H1 (cell line): ENCODE measurements around the gene CACNA1E. TPM values are rescaled to one million over a fixed set of nuclear protein-coding genes. Genes with fewer than 3 reads are reported as not detected.

Experiments used
- CTCF ChIA-PET: fragments of 300-600 bp; sonication (Branson Sonifier 250); formaldehyde crosslinking; loops from one replicate; lab custom pipeline; 2021; ENCODE audit not compliant: partially characterized antibody; lab: Charles Lee
- POLR2A ChIA-PET: fragments of 300-600 bp; sonication (Branson Sonifier 250); formaldehyde crosslinking; loops from one replicate; lab custom pipeline; 2021; ENCODE audit warnings: inconsistent platforms; ENCODE audit not compliant: partially characterized antibody; lab: Charles Lee
- DNase-seq, 2 experiments: peaks; one replicate each; pipeline versions ENCODE4 v3.0.0 to v3.0.0-alpha.2; 2010 to 2022; ENCODE audit warnings: low spot score in 2 of 2, low read depth in 1 of 2, mixed read lengths in 1 of 2
- FAIRE-seq: peaks from 2 replicates; lab custom pipeline; 2011; peaks lifted over from hg19 to GRCh38; lab: Jason Lieb, UNC
- H2AFZ ChIP-seq: 2 replicates; pipeline ENCODE4 v1.8.1; 2012; ENCODE audit warnings: low read length, inconsistent platforms
- H2AK5ac ChIP-seq: 2 replicates; pipeline ENCODE4 v1.6.1; 2013; ENCODE audit warnings: low read depth, low read length
- H2BK120ac ChIP-seq: replicated peaks from 2 replicates; pipeline ENCODE3; 2013; ENCODE audit warnings: low read depth, low read length, inconsistent platforms
- H2BK12ac ChIP-seq: 2 replicates; pipeline ENCODE4 v1.6.1; 2013; ENCODE audit warnings: low read depth, low read length
- H2BK15ac ChIP-seq: 2 replicates; pipeline ENCODE4 v1.6.1; 2013; ENCODE audit warnings: low read length
- H2BK20ac ChIP-seq: 2 replicates; pipeline ENCODE4 v1.6.1; 2013; ENCODE audit warnings: low read length
- H2BK5ac ChIP-seq: 2 replicates; pipeline ENCODE4 v1.6.1; 2013; ENCODE audit warnings: low read depth, low read length
- H3K14ac ChIP-seq: 2 replicates; pipeline ENCODE4 v1.6.1; 2013; ENCODE audit warnings: inconsistent platforms; ENCODE audit not compliant: insufficient read length
- H3K18ac ChIP-seq: 2 replicates; pipeline ENCODE4 v1.6.1; 2013; ENCODE audit warnings: low read length; ENCODE audit errors: extremely low read depth
- H3K23ac ChIP-seq: 2 replicates; pipeline ENCODE4 v1.6.1; 2013; ENCODE audit warnings: inconsistent platforms; ENCODE audit not compliant: insufficient read length
- H3K23me2 ChIP-seq: 2 replicates; pipeline ENCODE4 v1.6.1; 2013; ENCODE audit warnings: low read depth, low read length
- H3K27ac ChIP-seq: 2 replicates; pipeline ENCODE4 v1.6.1; 2011; ENCODE audit warnings: low read depth, low read length, inconsistent platforms
- H3K27me3 ChIP-seq, 4 experiments: replicated peaks in 1 of 4; 1 replicate in 1 of 4; 2 replicates in 3 of 4; pipeline versions ENCODE4 v1.6.1 to v1.8.1; 2011 to 2013; ENCODE audit warnings: low read length in 3 of 4, mild to moderate bottlenecking in 3 of 4, inconsistent platforms in 2 of 4, mixed read lengths in 2 of 4, moderate library complexity in 1 of 4; ENCODE audit not compliant: control insufficient read depth in 3 of 4, insufficient read depth in 3 of 4; ENCODE audit errors: extremely low read depth in 1 of 4
- H3K36me3 ChIP-seq, 4 experiments: 2 replicates each; pipeline versions ENCODE4 v1.6.1 to v1.8.1; 2011 to 2013; ENCODE audit warnings: mild to moderate bottlenecking in 4 of 4, low read length in 3 of 4, moderate library complexity in 2 of 4, control low read depth in 1 of 4, inconsistent platforms in 1 of 4; ENCODE audit not compliant: insufficient read depth in 4 of 4, control insufficient read depth in 2 of 4
- H3K4ac ChIP-seq: replicated peaks from 2 replicates; pipeline ENCODE3; 2013; ENCODE audit warnings: low read length, low read depth, mixed read lengths, inconsistent platforms; ENCODE audit not compliant: insufficient read length
- H3K4me1 ChIP-seq, 4 experiments: replicated peaks in 1 of 4; 1 replicate in 1 of 4; 2 replicates in 3 of 4; pipeline versions ENCODE4 v1.6.1 to v1.8.1; 2011 to 2013; ENCODE audit warnings: low read length in 3 of 4, inconsistent platforms in 2 of 4, mixed read lengths in 1 of 4; ENCODE audit not compliant: insufficient read depth in 4 of 4, control insufficient read depth in 3 of 4
- H3K4me2 ChIP-seq, 2 experiments: 2 replicates each; pipeline versions ENCODE4 v1.6.1 to v1.8.1; 2011 to 2013; ENCODE audit warnings: low read depth in 2 of 2, low read length in 2 of 2, control low read depth in 1 of 2, inconsistent platforms in 1 of 2, mild to moderate bottlenecking in 1 of 2; ENCODE audit not compliant: insufficient read depth in 1 of 2
- H3K4me3 ChIP-seq, 4 experiments: fragments of 200-600, 300-600 bp in 1 of 4; sonication (generic), shearing (Covaris generic), sonication (Bioruptor Twin) in 1 of 4; 2 replicates each; pipeline versions ENCODE4 v1.5.1 to v1.8.1; 2011 to 2016; ENCODE audit warnings: low read length in 4 of 4, low read depth in 3 of 4, control low read depth in 2 of 4, inconsistent platforms in 2 of 4, mild to moderate bottlenecking in 2 of 4, mixed read lengths in 1 of 4, moderate library complexity in 1 of 4; ENCODE audit not compliant: insufficient read depth in 2 of 4; ENCODE audit errors: extremely low read depth in 1 of 4
- H3K56ac ChIP-seq: replicated peaks from 2 replicates; pipeline ENCODE3; 2013; ENCODE audit warnings: low read depth, mild to moderate bottlenecking, mixed read lengths, low read length, inconsistent platforms; ENCODE audit not compliant: insufficient read length
- H3K79me1 ChIP-seq: 2 replicates; pipeline ENCODE4 v1.6.1; 2013; ENCODE audit warnings: low read depth, low read length, control low read depth
- H3K79me2 ChIP-seq, 2 experiments: 2 replicates each; pipeline versions ENCODE4 v1.6.1 to v1.8.1; 2012 to 2013; ENCODE audit warnings: low read length in 2 of 2, mild to moderate bottlenecking in 2 of 2, inconsistent platforms in 1 of 2; ENCODE audit not compliant: insufficient read depth in 2 of 2, control insufficient read depth in 1 of 2
- H3K9ac ChIP-seq, 4 experiments: replicated peaks in 1 of 4; 1 replicate in 1 of 4; 2 replicates in 3 of 4; pipeline versions ENCODE4 v1.6.1 to v1.8.1; 2011 to 2013; ENCODE audit warnings: low read depth in 3 of 4, low read length in 3 of 4, control low read depth in 2 of 4, mild to moderate bottlenecking in 2 of 4, moderate library complexity in 2 of 4, inconsistent platforms in 1 of 4; ENCODE audit errors: extremely low read depth in 1 of 4
- H3K9me3 ChIP-seq, 2 experiments: 2 replicates each; pipeline versions ENCODE4 v1.6.1 to v1.8.1; 2012 to 2013; ENCODE audit warnings: mild to moderate bottlenecking in 2 of 2, moderate library complexity in 2 of 2, control low read depth in 1 of 2, inconsistent platforms in 1 of 2, low read depth in 1 of 2, low read length in 1 of 2, mixed read lengths in 1 of 2; ENCODE audit not compliant: insufficient read depth in 2 of 2
- H4K20me1 ChIP-seq, 2 experiments: replicated peaks in 1 of 2; 2 replicates each; pipeline versions ENCODE3 to v1.8.1; 2011 to 2013; ENCODE audit warnings: inconsistent platforms in 2 of 2, low read length in 2 of 2, mild to moderate bottlenecking in 1 of 2; ENCODE audit not compliant: insufficient read depth in 2 of 2, control insufficient read depth in 1 of 2
- H4K5ac ChIP-seq: 2 replicates; pipeline ENCODE4 v1.6.1; 2013; ENCODE audit warnings: low read length, low read depth, mixed read lengths, inconsistent platforms; ENCODE audit not compliant: insufficient read length
- H4K8ac ChIP-seq: 2 replicates; pipeline ENCODE4 v1.8.0; 2013; ENCODE audit warnings: mild to moderate bottlenecking, moderate library complexity, low read length, inconsistent platforms; ENCODE audit not compliant: insufficient read depth; ENCODE audit errors: extremely low read depth
- H4K91ac ChIP-seq: replicated peaks from 2 replicates; pipeline ENCODE3; 2013; ENCODE audit warnings: low read length, mixed read lengths, inconsistent platforms; ENCODE audit not compliant: insufficient read length
- BCL11A ChIP-seq, 2 experiments: IDR thresholded peaks; one replicate each; pipeline ENCODE4 v1.6.1; 2011; ENCODE audit warnings: low read depth in 2 of 2, low read length in 2 of 2, mild to moderate bottlenecking in 2 of 2
- CREB1 ChIP-seq: IDR thresholded peaks from 2 replicates; pipeline ENCODE4 v1.6.1; 2012; ENCODE audit warnings: inconsistent platforms
- CTBP2 ChIP-seq: IDR thresholded peaks from 2 replicates; pipeline ENCODE4 v1.7.0; 2011; ENCODE audit warnings: borderline replicate concordance, mild to moderate bottlenecking, moderate library complexity, mixed read lengths, low read length; ENCODE audit not compliant: insufficient read depth, insufficient read length
- CTCF ChIP-seq, 3 experiments: IDR thresholded peaks; 1 replicate in 2 of 3; 2 replicates in 1 of 3; pipeline versions ENCODE4 v1.5.1 to v1.6.1; 2011; ENCODE audit warnings: low read length in 3 of 3, mild to moderate bottlenecking in 3 of 3, inconsistent platforms in 2 of 3, low read depth in 1 of 3, moderate library complexity in 1 of 3; ENCODE audit not compliant: insufficient read depth in 1 of 3; ENCODE audit errors: control extremely low read depth in 1 of 3
- EZH2 ChIP-seq: fragments of 200-600 bp; sonication (generic); IDR thresholded peaks from 2 replicates; pipeline ENCODE4 v1.7.1; 2012; ENCODE audit warnings: low read depth, mild to moderate bottlenecking, moderate library complexity, low read length, inconsistent platforms; ENCODE audit not compliant: severe bottlenecking
- HDAC6 ChIP-seq: IDR thresholded peaks from one replicate; pipeline ENCODE4 v1.7.1; 2012; ENCODE audit warnings: low read depth, mild to moderate bottlenecking, inconsistent platforms, low read length, moderate library complexity
- KDM5A ChIP-seq: fragments of 200-600 bp; IDR thresholded peaks from 2 replicates; pipeline ENCODE4 v1.7.1; 2012; ENCODE audit warnings: mild to moderate bottlenecking, low read length, inconsistent platforms, mixed read lengths
- POLR2A ChIP-seq, 2 experiments: IDR thresholded peaks; 1 replicate in 1 of 2; 2 replicates in 1 of 2; pipeline ENCODE4 v1.6.1; 2011; ENCODE audit warnings: low read depth in 2 of 2, low read length in 2 of 2, mild to moderate bottlenecking in 2 of 2; ENCODE audit errors: control extremely low read depth in 1 of 2
- SP4 ChIP-seq: IDR thresholded peaks from 2 replicates; pipeline ENCODE4 v1.6.1; 2012; ENCODE audit warnings: low read length, inconsistent platforms
- SUZ12 ChIP-seq: fragments of 200-600 bp; sonication (generic); IDR thresholded peaks from 2 replicates; pipeline ENCODE4 v1.6.1; 2012; ENCODE audit warnings: mild to moderate bottlenecking, inconsistent platforms, low read length, moderate library complexity, mixed read lengths
- ZNF274 ChIP-seq: IDR thresholded peaks from 2 replicates; pipeline ENCODE4 v1.7.0; 2012; ENCODE audit warnings: low read length, borderline replicate concordance; ENCODE audit errors: extremely low read depth
- WGBS, 2 experiments: shearing (Covaris generic) in 1 of 2; methylation state at CpG; one replicate each; pipeline versions ENCODE4 v1.1.6 to v1.1.7; 2013 to 2015; ENCODE audit warnings: low lambda C conversion rate in 2 of 2, mixed read lengths in 2 of 2, inconsistent platforms in 1 of 2, low coverage in 1 of 2, missing lambda C conversion rate in 1 of 2; ENCODE audit not compliant: insufficient replicate concordance in 2 of 2, insufficient coverage in 1 of 2, insufficient read length in 1 of 2; ENCODE audit errors: extremely low coverage in 1 of 2, missing lambda C conversion rate in 1 of 2; 5-methylcytosine and 5-hydroxymethylcytosine counted together
- polyA plus RNA-seq, 7 experiments: library from polyadenylated mRNA; depleted of rRNA in 3 of 7; stranded (reverse) in 5 of 7; unstranded in 2 of 7; fragments of >200 nt in 5 of 7; fragments of 200-250 nt in 2 of 7; gene quantifications; 1 replicate in 5 of 7; 2 replicates in 1 of 7; 4 replicates in 1 of 7; pipeline versions ENCODE4 v1.2.1 to v1.2.3, GENCODE V29; 2011 to 2013; ENCODE audit warnings: missing spikeins in 2 of 7, mixed read lengths in 2 of 7
- total RNA-seq: library from RNA; stranded (reverse); fragmentation: NEBNext Ultra II Directional; extraction: Animal tissue kit (Norgen Biotek cat#: 25700); gene quantifications from 2 replicates; pipeline ENCODE4 v1.2.1, GENCODE V29; 2021
- TF ChIP-seq, protein P1 (sequence below): IDR thresholded peaks from 2 replicates; pipeline ENCODE4 v1.6.1; 2011; ENCODE audit warnings: low read depth, mild to moderate bottlenecking, low read length; ENCODE audit not compliant: insufficient read depth

The CACNA1E gene
- total and polyA plus RNA-seq, 2 of the 8 experiments (the other 6 are each of a cell fraction or from before 2014, with no cell fraction given) = 0.98 to 1.3 TPM

DNA sequence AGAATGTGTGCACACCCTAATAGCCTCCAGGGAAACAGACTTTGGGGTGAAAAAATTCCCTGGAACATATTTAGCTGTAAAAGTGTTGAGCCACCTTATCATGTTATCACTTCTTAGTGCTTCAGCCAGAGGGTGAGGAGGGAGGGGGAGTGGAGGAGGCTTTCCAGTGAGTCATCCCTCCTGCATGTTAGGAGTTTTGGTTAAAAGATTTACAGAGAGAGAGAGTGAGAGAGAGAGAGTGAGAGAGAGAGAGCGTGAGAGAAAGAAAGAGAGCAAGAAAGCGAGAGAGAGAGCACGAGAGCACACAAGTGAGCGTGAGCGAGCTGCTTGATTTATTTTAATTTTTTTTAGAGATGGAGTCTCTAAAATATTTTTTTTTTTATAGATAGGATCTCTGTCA, 13.5 kb upstream of the CACNA1E start:
- POLR2A ChIA-PET = no interaction called here
- FAIRE-seq = no peak
- DNase-seq = no peak
- TF ChIP-seq ZNF274 (no peak), BCL11A (IDR thresholded peaks at IDR 0.05; ENCODE audit: low read depth in 2 of 2, low read length in 2 of 2) (no peak), CREB1 (no peak), EZH2 (no peak), HDAC6 (no peak), SP4 (no peak), POLR2A (IDR thresholded peaks at IDR 0.05; ENCODE audit: control extremely low read depth in 1 of 2, low read depth in 2 of 2, low read length in 2 of 2) (no peak), CTCF (IDR thresholded peaks at IDR 0.05; ENCODE audit: control extremely low read depth in 1 of 3, insufficient read depth in 1 of 3, low read depth in 1 of 3, low read length in 3 of 3) (no peak), KDM5A (no peak), CTBP2 (no peak), SUZ12 (no peak)
- TF ChIP-seq, protein P1, sequence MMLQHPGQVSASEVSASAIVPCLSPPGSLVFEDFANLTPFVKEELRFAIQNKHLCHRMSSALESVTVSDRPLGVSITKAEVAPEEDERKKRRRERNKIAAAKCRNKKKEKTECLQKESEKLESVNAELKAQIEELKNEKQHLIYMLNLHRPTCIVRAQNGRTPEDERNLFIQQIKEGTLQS = no peak

More for the DNA sequence above, 13.5 kb upstream of the CACNA1E start:
- Histone ChIP-seq H3K27ac (no peak overlapping the region), H3K23me2 (no peaks in the 10 kb centered on the region), H3K27me3 (no peaks in the 10 kb centered on the region; a peak in 1 of 7 replicates), H3K4me1 (no peaks in the 10 kb centered on the region), H2BK15ac (no peak overlapping the region), H3K9ac (no peak overlapping the region), H4K8ac (no peak overlapping the region), H4K20me1 (no peaks in the 10 kb centered on the region), H3K4me2 (no peak overlapping the region), H3K23ac (no peak overlapping the region), H2BK5ac (no peak overlapping the region), H3K4me3 (no peak overlapping the region), H3K36me3 (no peaks in the 10 kb centered on the region), H2BK120ac (no peak overlapping the region), H3K79me1 (no peaks in the 10 kb centered on the region), H3K18ac (no peak overlapping the region), H3K9me3 (no peaks in the 10 kb centered on the region), H4K91ac (no peak overlapping the region), H2AK5ac (no peak overlapping the region), H3K14ac (no peak overlapping the region), H2AFZ (no peak overlapping the region), H3K79me2 (no peaks in the 10 kb centered on the region), H2BK12ac (no peak overlapping the region), H4K5ac (no peak overlapping the region), H3K4ac (no peak overlapping the region), H3K56ac (no peak overlapping the region), H2BK20ac (no peak overlapping the region)
- CTCF ChIA-PET = interaction anchor here (6.3 kb wide), 1 partner anchor 9 kb away, joined by 30 read pairs; no protein-coding TSS in a partner anchor
- WGBS, 2 experiments = 87% methylated on average over 5 of the region's 5 CpGs; no CpG with 5 or more reads in 1 of the 2 experiments
